IPS-18a (cell line): ENCODE results near the gene RNF225.
"Not testable (repeated sequence)": the region's sequence is repeated elsewhere in the genome, so short reads cannot be mapped to it uniquely, and the experiment has no call there.

ENCODE experiments used
- H3K27ac ChIP-seq: one replicate; pipeline ENCODE4 v1.5.1; 2013; ENCODE audit warnings: low read length
- H3K27me3 ChIP-seq: one replicate; pipeline ENCODE4 v1.6.1; 2013; ENCODE audit warnings: mild to moderate bottlenecking, low read length; ENCODE audit not compliant: control insufficient read depth, insufficient read depth
- H3K36me3 ChIP-seq: one replicate; pipeline ENCODE4 v1.6.1; 2013; ENCODE audit warnings: low read depth, low read length; ENCODE audit not compliant: control insufficient read depth
- H3K4me1 ChIP-seq: one replicate; pipeline ENCODE4 v1.6.1; 2013; ENCODE audit warnings: low read depth, low read length; ENCODE audit not compliant: control insufficient read depth
- H3K4me3 ChIP-seq: one replicate; pipeline ENCODE4 v1.5.1; 2013; ENCODE audit warnings: low read length
- H3K9ac ChIP-seq: one replicate; pipeline ENCODE4 v1.6.1; 2013; ENCODE audit warnings: mild to moderate bottlenecking, low read length, moderate library complexity
- H3K9me3 ChIP-seq: one replicate; pipeline ENCODE4 v1.6.1; 2013; ENCODE audit warnings: low read depth, low read length; ENCODE audit not compliant: control insufficient read depth

Gene RNF225

DNA sequence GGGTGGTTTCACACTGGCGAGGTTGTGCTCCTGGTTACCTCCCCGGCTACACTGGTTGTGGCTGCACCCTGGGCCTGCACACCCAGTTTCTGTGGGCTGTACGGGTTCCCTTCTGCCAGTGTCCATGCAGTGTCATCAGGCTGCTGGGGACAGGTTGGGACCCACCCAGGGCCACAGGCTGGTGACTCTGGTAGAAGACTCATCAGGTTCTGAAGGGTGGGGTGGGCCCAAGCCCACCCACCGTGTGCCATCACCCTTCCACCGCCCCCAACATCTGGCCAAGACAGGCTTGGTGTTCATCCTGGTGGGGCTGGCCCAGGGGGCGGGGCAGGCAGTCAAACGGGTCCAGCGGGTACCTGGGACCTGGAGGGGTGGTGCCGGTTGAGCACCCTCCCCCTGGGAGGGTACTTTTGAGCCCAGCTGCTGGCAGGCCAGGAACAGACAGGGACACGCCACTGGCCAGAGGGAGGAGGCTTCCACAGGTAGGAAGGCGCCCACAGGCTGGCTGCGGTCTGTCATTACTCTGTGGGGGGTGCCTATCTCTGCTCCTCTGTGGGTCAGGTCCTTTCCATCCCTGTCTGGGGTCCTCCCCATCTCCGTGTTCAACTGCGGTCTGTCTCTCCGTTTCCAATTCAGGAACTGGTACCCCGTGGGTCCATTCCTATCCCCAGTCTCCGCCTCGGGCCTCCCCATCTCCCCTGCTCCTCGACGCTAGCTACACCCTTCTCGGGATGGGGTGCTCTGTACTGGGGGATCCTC lies at the start of gene RNF225:
Gene RNF225, plus strand, starts transcription at position 437 of the 759 bp plus-strand sequence. CDS start 434 bp downstream, outside the sequence.
- Histone ChIP-seq H3K27me3 (peaks cover 8% of the 10 kb centered on the region), H3K9me3 (no peaks in the 10 kb centered on the region), H3K27ac (no peak within 1 kb of the TSS), H3K4me3 (peak within 1 kb of the TSS; percentile 47), H3K9ac (no peak within 1 kb of the TSS), H3K4me1 (peaks cover 2% of the 10 kb centered on the region), H3K36me3 (peaks cover 43% of the 10 kb centered on the region)

GRCh38 chr19:58346961-58347929 lies 48.2 kb upstream of the RNF225 start:
- H3K27ac ChIP-seq = no peak overlapping the region
- H3K27me3 ChIP-seq = peaks cover 20% of the 10 kb centered on the region
- H3K9me3 ChIP-seq = no peaks in the 10 kb centered on the region
- H3K9ac ChIP-seq = peak overlapping the region; percentile 48
- peaks cover 4% of the 10 kb centered on the region for H3K4me1 ChIP-seq
- H3K36me3 ChIP-seq = no peaks in the 10 kb centered on the region
- H3K4me3 ChIP-seq = peak overlapping the region; percentile 85

DNA sequence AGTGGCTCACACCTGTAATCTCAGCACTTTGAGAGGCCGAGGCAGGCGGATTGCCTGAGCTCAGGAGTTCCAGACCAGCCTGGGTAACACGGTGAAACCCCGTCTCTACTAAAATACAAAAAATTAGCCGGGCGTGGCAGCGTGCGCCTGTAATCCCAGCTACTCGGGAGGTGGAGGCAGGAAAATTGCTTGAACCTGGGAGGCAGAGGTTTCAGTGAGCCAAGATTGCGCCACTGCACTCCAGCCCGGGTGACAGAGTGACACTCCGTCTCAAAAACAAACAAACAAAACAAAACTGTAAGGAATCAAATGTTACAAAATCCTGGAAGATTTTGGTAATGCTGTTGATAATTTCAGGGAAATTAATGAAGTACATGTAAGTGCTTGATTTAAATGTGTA lies 47.4 kb upstream of the RNF225 start:
- not testable (repeated sequence) for H3K4me1 ChIP-seq, H3K27ac ChIP-seq, H3K9me3 ChIP-seq, H3K36me3 ChIP-seq
- peaks cover 20% of the 10 kb centered on the region for H3K27me3 ChIP-seq
- peak overlapping the region; percentile 85 for H3K4me3 ChIP-seq
- H3K9ac ChIP-seq = peak overlapping the region; percentile 48

DNA sequence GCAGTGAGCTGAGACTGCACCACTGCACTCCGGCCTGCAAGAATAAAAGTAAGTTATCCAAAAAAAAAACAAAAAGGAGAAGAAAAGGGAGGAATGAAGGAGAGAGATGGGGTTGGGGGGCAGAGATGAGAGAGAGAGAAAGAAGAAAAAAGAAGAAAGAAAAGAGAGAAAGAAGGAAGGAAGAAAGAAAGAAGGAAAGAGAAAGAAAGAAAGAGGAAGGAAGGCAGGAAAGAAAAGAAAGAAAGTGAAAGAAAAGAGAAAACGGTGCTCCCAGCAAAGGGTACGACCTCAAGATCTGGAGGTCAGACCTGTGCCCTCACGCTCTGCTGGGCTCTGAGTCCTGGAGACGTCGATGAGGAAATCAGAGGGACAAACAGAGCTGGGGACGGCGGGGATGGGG lies 45.9 kb upstream of the RNF225 start:
- H3K27ac ChIP-seq = no peak overlapping the region
- no peak overlapping the region for H3K9ac ChIP-seq
- H3K36me3 ChIP-seq = no peaks in the 10 kb centered on the region
- peaks cover 20% of the 10 kb centered on the region for H3K27me3 ChIP-seq
- no peak overlapping the region for H3K4me3 ChIP-seq
- H3K9me3 ChIP-seq = no peaks in the 10 kb centered on the region
- H3K4me1 ChIP-seq = peaks cover 4% of the 10 kb centered on the region

- H3K9ac ChIP-seq = no peak overlapping the region
- peaks cover 4% of the 10 kb centered on the region for H3K4me1 ChIP-seq
- H3K4me3 ChIP-seq = no peak overlapping the region
- no peaks in the 10 kb centered on the region for H3K9me3 ChIP-seq
- H3K27me3 ChIP-seq = peaks cover 20% of the 10 kb centered on the region
- no peak overlapping the region for H3K27ac ChIP-seq
- H3K36me3 ChIP-seq = no peaks in the 10 kb centered on the region
These were observed 45.2 kb upstream of the RNF225 start for GRCh38 chr19:58350001-58350861.

DNA sequence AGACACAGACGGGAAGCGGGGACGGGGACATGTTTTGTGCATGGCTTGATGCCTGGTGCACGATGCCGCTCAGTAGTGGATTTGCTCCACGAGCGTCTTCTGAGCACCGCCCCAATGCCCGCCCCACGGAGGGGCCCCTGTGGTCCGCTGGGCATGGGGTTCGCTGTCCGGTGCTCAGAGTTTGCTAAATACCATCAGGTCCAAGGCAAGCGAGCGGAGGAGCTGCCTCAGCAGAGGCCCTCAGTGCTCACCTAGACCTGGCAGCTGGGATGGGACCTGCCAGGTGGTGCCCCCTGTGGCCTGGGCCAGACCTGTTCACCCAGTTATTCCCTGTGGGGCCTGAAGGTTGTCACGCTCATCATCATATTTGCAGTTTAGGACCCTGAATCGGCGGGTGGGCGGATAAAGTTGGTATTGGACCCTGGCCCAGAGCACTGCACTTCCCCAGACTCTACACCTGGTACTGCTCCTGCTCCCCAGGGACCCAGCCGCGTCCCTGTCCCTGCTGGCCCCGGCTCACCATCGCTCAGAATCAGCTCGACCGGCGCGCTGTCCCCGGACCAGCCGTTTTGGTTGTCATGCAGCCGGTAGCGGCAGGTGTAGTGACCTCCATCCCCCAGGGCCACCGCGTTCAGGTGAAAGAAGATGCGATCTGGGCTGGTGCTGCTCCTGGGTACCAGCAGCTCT lies 44.4 kb upstream of the RNF225 start:
- no peak overlapping the region for H3K4me3 ChIP-seq
- no peak overlapping the region for H3K9ac ChIP-seq
- peaks cover 4% of the 10 kb centered on the region for H3K4me1 ChIP-seq
- H3K36me3 ChIP-seq = no peaks in the 10 kb centered on the region
- no peaks in the 10 kb centered on the region for H3K9me3 ChIP-seq
- H3K27me3 ChIP-seq = peaks cover 16% of the 10 kb centered on the region
- no peak overlapping the region for H3K27ac ChIP-seq

GRCh38 chr19:58351558-58351878 lies 43.9 kb upstream of the RNF225 start:
- H3K9me3 ChIP-seq = no peaks in the 10 kb centered on the region
- peaks cover 4% of the 10 kb centered on the region for H3K4me1 ChIP-seq
- no peak overlapping the region for H3K4me3 ChIP-seq

DNA sequence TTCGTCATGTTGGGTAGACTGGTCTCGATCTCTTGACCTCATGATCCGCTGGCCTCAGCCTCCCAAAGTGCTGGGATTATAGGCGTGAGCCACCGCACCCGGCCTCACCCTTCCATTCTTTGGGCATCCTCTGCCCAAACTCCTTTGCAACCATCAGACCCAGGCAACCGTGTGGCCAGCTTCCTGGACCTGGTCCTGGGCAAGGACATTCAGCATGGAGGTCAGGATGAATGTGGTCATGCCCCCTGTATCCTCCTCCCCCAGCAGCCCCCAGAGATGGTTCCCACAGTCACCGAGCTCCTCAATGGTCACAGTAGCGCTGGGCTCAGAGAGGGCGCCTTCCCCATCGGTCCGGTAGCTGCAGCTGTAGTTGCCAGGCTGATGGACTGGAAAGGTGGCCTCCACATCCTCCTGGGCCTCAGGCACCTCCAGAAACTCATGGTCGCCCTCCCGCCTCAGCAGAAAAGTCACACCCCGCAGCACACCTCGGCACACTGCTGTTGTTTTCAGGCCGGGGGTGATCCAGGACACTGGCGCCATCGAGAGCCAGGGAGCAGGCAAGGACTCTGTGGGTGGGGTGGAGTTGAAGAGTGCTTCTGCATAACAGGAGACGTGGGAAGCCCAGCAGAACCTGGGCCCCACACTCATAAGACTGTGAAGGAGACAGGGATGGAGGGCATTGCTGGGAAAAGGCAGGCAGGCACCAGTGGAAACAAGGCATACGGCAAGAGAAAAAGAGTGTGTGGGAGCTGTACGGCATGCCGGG lies 43.3 kb upstream of the RNF225 start:
- Histone ChIP-seq H3K9me3 (no peaks in the 10 kb centered on the region), H3K4me3 (no peak overlapping the region), H3K36me3 (no peaks in the 10 kb centered on the region), H3K4me1 (peaks cover 4% of the 10 kb centered on the region), H3K27ac (no peak overlapping the region), H3K27me3 (peaks cover 7% of the 10 kb centered on the region), H3K9ac (no peak overlapping the region)

More at GRCh38 chr19:58351558-58351878, 43.9 kb upstream of the RNF225 start:
- Histone ChIP-seq H3K36me3 (no peaks in the 10 kb centered on the region), H3K27me3 (peaks cover 11% of the 10 kb centered on the region), H3K27ac (no peak overlapping the region), H3K9ac (no peak overlapping the region)

DNA sequence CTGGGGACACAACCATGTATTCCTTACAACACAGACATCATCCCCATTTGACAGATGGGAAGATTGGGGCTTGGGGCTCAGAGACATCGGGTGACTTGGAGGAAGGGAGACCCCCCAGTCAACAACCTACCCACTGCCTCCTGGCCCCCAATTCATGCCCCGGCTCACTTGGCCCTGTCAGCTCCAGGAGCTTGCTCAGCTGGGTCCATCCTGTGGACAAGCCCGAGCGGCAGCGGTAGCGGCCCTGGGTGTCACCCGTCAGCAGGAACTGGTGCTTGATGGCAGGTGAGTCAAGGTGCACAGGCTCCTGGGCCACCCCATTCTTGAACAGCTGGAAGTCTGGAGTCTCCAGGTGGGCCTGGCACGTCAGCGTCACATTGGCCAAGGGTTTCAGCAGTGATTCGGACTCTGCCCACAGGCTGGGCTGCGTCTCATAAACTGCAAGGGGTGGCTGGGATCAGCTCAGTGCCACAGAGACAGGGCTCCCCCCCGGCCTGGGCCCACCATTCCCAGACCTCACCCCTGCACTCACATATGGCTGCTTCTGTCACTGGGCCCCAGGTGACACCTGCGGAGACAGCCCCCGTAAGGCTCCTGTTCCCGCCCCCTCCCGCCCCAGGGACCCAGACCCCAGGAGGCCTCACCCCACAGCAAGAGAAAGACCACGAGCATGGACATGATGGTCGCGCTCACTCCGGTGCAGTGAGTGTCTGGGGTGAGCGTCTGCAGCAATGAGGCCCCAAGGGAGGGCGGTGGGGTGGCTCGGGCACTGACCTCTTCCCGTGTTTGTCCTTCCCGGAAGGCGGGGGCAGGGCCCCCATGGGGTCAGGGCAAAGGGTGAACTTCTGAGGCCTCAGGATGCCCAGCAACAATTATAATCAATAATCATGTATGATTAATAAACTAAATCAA lies 42.4 kb upstream of the RNF225 start, which contains the start of gene A1BG:
Gene A1BG, minus strand, starts transcription at position 733 of the 912 bp plus-strand sequence. Its CDS starts 55 bp downstream, at position 678.
- Histone ChIP-seq H3K36me3 (no peaks in the 10 kb centered on the region), H3K27me3 (peaks cover 7% of the 10 kb centered on the region), H3K9ac (no peak within 1 kb of the TSS), H3K27ac (no peak within 1 kb of the TSS), H3K4me3 (no peak within 1 kb of the TSS), H3K9me3 (no peaks in the 10 kb centered on the region), H3K4me1 (peaks cover 4% of the 10 kb centered on the region)
